Measurements from ENCODE around the gene BPNT1. TPM values are rescaled to one million over a fixed set of nuclear protein-coding genes. Genes with fewer than 3 reads are reported as not detected.
"Not testable (repeated sequence)": the region's sequence is repeated elsewhere in the genome, so short reads cannot be mapped to it uniquely, and the experiment has no call there.

BPNT1 gene
- total RNA-seq, 1 experiment from 2014 or later, result 13.6 TPM

GRCh38 chr1:220086261-220086686 lies 3.3 kb downstream of the BPNT1 start:
- not testable (repeated sequence) for H3K9me3 Mint-ChIP-seq; H3K23me2 ChIP-seq (ENCODE audit: insufficient read length, low read depth, low read length, poor library complexity, severe bottlenecking); H3T11ph ChIP-seq (ENCODE audit: low read length); H3K18ac ChIP-seq (ENCODE audit: insufficient read length, low read depth, low read length); H4K91ac ChIP-seq (ENCODE audit: insufficient read length, low read depth, low read length); H3K27me3 Mint-ChIP-seq (ENCODE audit: low read depth); H2AK5ac ChIP-seq (ENCODE audit: insufficient read length, low read length); H3K4me1 Mint-ChIP-seq; H2BK5ac ChIP-seq (ENCODE audit: insufficient read length, low read length); H3K56ac ChIP-seq (ENCODE audit: insufficient read length, low read depth, low read length); H2BK15ac ChIP-seq (ENCODE audit: low read depth, low read length); H4K20me1 ChIP-seq (ENCODE audit: control insufficient read depth, insufficient read depth, insufficient read length); H3K4ac ChIP-seq (ENCODE audit: low read depth, low read length); H3K79me1 ChIP-seq (ENCODE audit: insufficient read depth, low read depth, low read length, poor library complexity, severe bottlenecking); H4K5ac ChIP-seq (ENCODE audit: insufficient read length, low read depth, low read length); H3K4me1 ChIP-seq (ENCODE audit: insufficient read depth, low read length); H3K23ac ChIP-seq (ENCODE audit: insufficient read length, low read depth, low read length); H3K9me3 ChIP-seq (ENCODE audit: control insufficient read depth, low read depth, low read length); H2AFZ ChIP-seq (ENCODE audit: low read length); H2BK12ac ChIP-seq (ENCODE audit: insufficient read length, low read depth, low read length); H3K14ac ChIP-seq (ENCODE audit: insufficient read depth, low read length); H3K79me2 ChIP-seq (ENCODE audit: insufficient read depth, low read length); H3K9ac ChIP-seq (ENCODE audit: extremely low read depth, insufficient read length, low read length); H3K27me3 ChIP-seq (ENCODE audit: insufficient read depth, low read length); H3K27ac Mint-ChIP-seq; H3K36me3 Mint-ChIP-seq (ENCODE audit: insufficient read depth in 1 of 3, low read depth in 3 of 3); H4K8ac ChIP-seq (replicated peaks; ENCODE audit: insufficient read length, low read depth, low read length); H3K4me3 Mint-ChIP-seq; H2BK20ac ChIP-seq (ENCODE audit: low read depth, low read length, poor library complexity, severe bottlenecking); H2BK120ac ChIP-seq (ENCODE audit: low read depth, low read length, poor library complexity, severe bottlenecking); H3K27ac ChIP-seq (ENCODE audit: insufficient read length, low read depth, low read length); H3K4me2 ChIP-seq (ENCODE audit: insufficient read depth, insufficient read length, low read length)
- TF ChIP-seq CTCF (conservative IDR thresholded peaks at IDR 0.05), result peak; percentile 77
- no CpG with 5 or more reads among the region's 15 CpGs for WGBS (ENCODE audit: extremely low coverage, insufficient read length, low lambda C conversion rate)
- DNase-seq, result peak; percentile 63

Measured in H9 (cell line).